ENCODE results near the gene ABHD4. TPM values are rescaled to one million over a fixed set of nuclear protein-coding genes. Genes with fewer than 3 reads are reported as not detected.
"Not testable (repeated sequence)": the region's sequence is repeated elsewhere in the genome, so short reads cannot be mapped to it uniquely, and the experiment has no call there.

The ABHD4 gene
- total RNA-seq, 1 experiment from 2014 or later: 10.3 TPM

DNA sequence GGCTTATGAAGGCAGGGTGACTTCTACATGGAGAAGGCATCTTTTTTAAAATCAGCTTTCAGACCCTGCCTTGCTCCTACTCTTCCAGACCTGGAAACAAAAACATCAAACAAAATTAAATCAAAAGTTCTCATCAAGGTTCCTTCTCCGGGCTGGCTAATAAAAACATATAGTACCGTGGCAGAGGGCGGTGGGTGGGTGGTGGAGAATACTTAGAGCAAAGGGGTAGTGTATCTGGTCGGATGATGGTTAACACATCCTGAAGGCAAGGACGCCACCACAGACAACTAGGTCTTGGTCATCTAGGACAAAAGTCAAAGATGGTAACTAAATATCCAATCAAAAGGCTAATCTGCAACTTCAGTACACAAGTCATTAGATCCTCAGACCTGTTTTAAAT is 10.9 kb upstream of the ABHD4 start:
- Mint-ChIP-seq H3K4me1 (ENCODE audit: insufficient read depth, unreplicated experiment) (peaks cover 41% of the 10 kb centered on the region), H3K36me3 (ENCODE audit: insufficient read depth, unreplicated experiment) (peaks cover 39% of the 10 kb centered on the region), H3K4me3 (ENCODE audit: unreplicated experiment) (peak overlapping the region; percentile 92), H3K27me3 (ENCODE audit: insufficient read depth, unreplicated experiment) (peaks cover 5% of the 10 kb centered on the region), H3K27ac (ENCODE audit: low read depth, unreplicated experiment) (peak overlapping the region; percentile 16), H3K9me3 (ENCODE audit: unreplicated experiment) (no peaks in the 10 kb centered on the region)
- ChIA-PET CTCF (interaction anchor here (0.7 to 8.3 kb wide), 4 partner anchors 10 to 252 kb away, joined by 3 to 58 read pairs (median 6); no protein-coding TSS in a partner anchor), POLR2A (interaction anchor here (0.8 to 5.6 kb wide), 4 partner anchors 12 to 66 kb away, joined by 3 to 116 read pairs (median 19); partner anchors contain the start of gene ABHD4)
- intact Hi-C loops (cut with micrococcal nuclease): no loop called here
- BruUV-seq (replicated peaks): no TSS peak
- TF ChIP-seq, protein P1, sequence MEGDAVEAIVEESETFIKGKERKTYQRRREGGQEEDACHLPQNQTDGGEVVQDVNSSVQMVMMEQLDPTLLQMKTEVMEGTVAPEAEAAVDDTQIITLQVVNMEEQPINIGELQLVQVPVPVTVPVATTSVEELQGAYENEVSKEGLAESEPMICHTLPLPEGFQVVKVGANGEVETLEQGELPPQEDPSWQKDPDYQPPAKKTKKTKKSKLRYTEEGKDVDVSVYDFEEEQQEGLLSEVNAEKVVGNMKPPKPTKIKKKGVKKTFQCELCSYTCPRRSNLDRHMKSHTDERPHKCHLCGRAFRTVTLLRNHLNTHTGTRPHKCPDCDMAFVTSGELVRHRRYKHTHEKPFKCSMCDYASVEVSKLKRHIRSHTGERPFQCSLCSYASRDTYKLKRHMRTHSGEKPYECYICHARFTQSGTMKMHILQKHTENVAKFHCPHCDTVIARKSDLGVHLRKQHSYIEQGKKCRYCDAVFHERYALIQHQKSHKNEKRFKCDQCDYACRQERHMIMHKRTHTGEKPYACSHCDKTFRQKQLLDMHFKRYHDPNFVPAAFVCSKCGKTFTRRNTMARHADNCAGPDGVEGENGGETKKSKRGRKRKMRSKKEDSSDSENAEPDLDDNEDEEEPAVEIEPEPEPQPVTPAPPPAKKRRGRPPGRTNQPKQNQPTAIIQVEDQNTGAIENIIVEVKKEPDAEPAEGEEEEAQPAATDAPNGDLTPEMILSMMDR (IDR thresholded peaks at IDR 0.05; ENCODE audit: unreplicated experiment): no peak
- no peak for DNase-seq (ENCODE audit: unreplicated experiment)

DNA sequence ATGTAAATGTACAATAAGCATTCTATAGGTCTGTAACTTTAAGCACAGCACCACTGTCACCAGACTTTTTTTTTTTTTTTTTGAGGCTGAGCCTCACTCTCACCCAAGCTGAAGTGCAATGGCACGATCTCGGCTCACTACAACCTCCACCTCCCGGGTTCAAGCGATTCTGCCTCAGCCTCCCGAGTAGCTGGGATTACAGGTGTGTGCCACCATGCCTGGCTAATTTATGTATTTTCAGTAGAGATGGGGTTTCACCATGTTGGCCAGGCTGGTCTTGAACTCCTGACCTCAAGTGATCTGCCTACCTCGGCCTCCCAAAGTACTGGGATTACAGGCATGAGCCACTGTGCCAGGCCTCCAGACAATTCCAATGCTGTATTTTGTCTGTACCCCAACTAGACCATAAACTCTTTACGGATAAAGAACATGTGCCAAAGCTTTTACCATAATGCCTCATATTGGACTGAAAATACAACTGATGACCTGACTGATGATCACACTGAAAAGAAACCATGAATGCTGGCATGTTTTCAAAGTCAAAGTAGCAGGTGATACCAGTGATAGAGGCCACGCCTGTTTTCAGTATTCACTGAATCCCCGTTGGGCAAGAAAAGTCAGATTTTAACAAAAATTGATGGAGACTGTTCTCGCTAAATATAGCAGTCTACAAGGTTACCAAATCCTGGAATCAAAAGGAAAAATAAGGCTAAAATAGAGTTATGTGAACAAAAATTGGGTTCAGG is 10.2 kb upstream of the ABHD4 start:
- H3K9me3 Mint-ChIP-seq (ENCODE audit: unreplicated experiment); DNase-seq (ENCODE audit: unreplicated experiment); intact Hi-C loops (cut with micrococcal nuclease); BruUV-seq (replicated peaks): not testable (repeated sequence)
- POLR2A ChIA-PET: interaction anchor here (0.6 to 5.6 kb wide), 19 partner anchors 8 to 507 kb away, joined by 3 to 116 read pairs (median 6); partner anchors contain the start of genes ABHD4, ACIN1, C14orf119 and MRPL52
- peak overlapping the region; percentile 92 for H3K4me3 Mint-ChIP-seq (ENCODE audit: unreplicated experiment)
- peaks cover 39% of the 10 kb centered on the region for H3K36me3 Mint-ChIP-seq (ENCODE audit: insufficient read depth, unreplicated experiment)
- peak overlapping the region; percentile 96 for H3K27ac Mint-ChIP-seq (ENCODE audit: low read depth, unreplicated experiment)
- peaks cover 11% of the 10 kb centered on the region for H3K27me3 Mint-ChIP-seq (ENCODE audit: insufficient read depth, unreplicated experiment)
- CTCF ChIA-PET: interaction anchor here (0.7 to 8.3 kb wide), 6 partner anchors 9 to 251 kb away, joined by 3 to 58 read pairs (median 6); partner anchors contain the start of gene ABHD4
- H3K4me1 Mint-ChIP-seq (ENCODE audit: insufficient read depth, unreplicated experiment): peaks cover 35% of the 10 kb centered on the region

DNA sequence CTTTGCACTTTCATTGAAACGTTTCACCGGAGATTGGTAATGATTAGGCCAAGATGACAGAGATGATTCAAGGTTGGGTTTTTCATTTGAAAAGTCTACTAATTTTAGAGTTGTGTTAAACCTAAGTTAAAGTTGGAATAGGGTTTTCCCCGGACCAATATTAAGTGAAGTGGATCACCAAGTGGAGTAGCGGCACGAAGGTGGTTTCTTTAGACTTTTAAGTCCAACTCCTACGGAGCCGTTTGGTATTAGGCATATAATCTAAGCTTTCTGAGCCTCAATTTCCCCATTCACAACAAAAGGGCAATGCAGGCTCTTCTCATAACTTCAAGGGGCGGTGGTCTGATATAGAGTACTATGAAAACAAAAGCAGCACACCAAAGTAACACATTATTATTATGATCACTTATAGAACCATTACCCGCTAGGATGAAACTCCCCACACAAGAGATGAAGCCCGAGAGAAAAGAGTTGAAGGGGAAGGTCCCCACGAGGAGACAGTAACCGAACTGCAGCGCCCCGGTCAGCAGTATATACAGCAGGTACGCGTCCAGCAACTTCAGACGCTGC is 9.5 kb upstream of the ABHD4 start:
- no peak for DNase-seq (ENCODE audit: unreplicated experiment)
- no peaks in the 10 kb centered on the region for H3K9me3 Mint-ChIP-seq (ENCODE audit: unreplicated experiment)
- TF ChIP-seq, protein P1 (IDR thresholded peaks at IDR 0.05; ENCODE audit: unreplicated experiment): no peak
- TSS peak; percentile 74 for BruUV-seq (replicated peaks)
- H3K4me3 Mint-ChIP-seq (ENCODE audit: unreplicated experiment): peak overlapping the region; percentile 92
- POLR2A ChIA-PET: interaction anchor here (0.6 to 5.6 kb wide), 29 partner anchors 9 to 507 kb away, joined by 3 to 116 read pairs (median 5); partner anchors contain the start of genes ABHD4, ACIN1, C14orf119 and MRPL52
- H3K36me3 Mint-ChIP-seq (ENCODE audit: insufficient read depth, unreplicated experiment): peaks cover 39% of the 10 kb centered on the region
- CTCF ChIA-PET: interaction anchor here (0.5 to 8.3 kb wide), 11 partner anchors 9 to 280 kb away, joined by 3 to 58 read pairs (median 4); partner anchors contain the start of genes ABHD4 and OR6J1
- H3K4me1 Mint-ChIP-seq (ENCODE audit: insufficient read depth, unreplicated experiment): peaks cover 28% of the 10 kb centered on the region
- H3K27ac Mint-ChIP-seq (ENCODE audit: low read depth, unreplicated experiment): peak overlapping the region; percentile 96
- H3K27me3 Mint-ChIP-seq (ENCODE audit: insufficient read depth, unreplicated experiment): peaks cover 19% of the 10 kb centered on the region
- intact Hi-C loops (cut with micrococcal nuclease): loop anchor here (1.0 kb wide), 1 partner anchor 58 kb away; no protein-coding TSS in a partner anchor

DNA sequence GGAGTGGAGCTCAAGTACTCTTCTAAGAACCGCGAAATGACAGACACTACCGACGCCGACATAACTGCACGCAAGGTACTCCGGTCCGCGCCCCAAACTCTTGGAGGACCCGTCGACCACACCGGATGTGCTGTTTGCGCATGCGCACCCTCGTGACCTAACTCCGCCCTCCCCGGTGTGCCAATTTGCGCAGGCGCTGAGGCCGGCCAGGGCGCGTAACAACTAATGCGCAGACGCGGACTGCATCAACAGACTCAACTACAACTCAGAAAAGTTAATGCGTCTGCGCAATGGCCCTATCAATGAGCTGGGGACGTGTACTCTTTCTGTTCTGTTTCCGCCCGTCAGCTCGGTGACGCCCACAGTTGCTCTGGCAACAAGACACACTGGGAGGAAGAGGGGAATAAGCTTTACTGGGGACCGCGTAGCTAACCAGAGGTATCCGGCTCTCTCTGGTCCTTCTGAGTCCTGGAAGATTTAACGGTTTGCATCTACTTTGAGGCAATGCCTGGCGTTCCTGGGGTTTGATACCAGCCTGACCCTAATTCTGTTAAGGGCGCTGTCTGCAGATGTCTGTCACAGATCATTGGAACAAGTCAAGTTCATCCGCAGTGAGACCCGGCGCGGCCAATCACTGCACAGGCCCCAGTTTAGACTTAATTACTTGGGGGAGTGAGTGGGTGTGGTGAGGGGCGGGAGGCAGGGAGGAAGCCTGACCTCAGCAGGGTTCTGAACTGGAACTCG is 8.8 kb upstream of the ABHD4 start, which contains the start of gene DAD1:
Gene DAD1, minus strand, starts transcription at position 129 of the 744 bp plus-strand sequence. Its CDS starts 67 bp downstream, at position 62.
- peak; percentile 99 for DNase-seq (ENCODE audit: unreplicated experiment)
- no TSS peak for BruUV-seq (replicated peaks)
- CTCF ChIA-PET: interaction anchor here (0.5 to 8.3 kb wide), 14 partner anchors 8 to 368 kb away, joined by 3 to 58 read pairs (median 4); partner anchors contain the start of genes ABHD4, HAUS4 and OR6J1
- Mint-ChIP-seq H3K4me3 (ENCODE audit: unreplicated experiment) (peak within 1 kb of the TSS; percentile 92), H3K27ac (ENCODE audit: low read depth, unreplicated experiment) (peak within 1 kb of the TSS; percentile 96), H3K36me3 (ENCODE audit: insufficient read depth, unreplicated experiment) (peaks cover 35% of the 10 kb centered on the region), H3K9me3 (ENCODE audit: unreplicated experiment) (no peaks in the 10 kb centered on the region), H3K4me1 (ENCODE audit: insufficient read depth, unreplicated experiment) (peaks cover 21% of the 10 kb centered on the region), H3K27me3 (ENCODE audit: insufficient read depth, unreplicated experiment) (peaks cover 25% of the 10 kb centered on the region)
- TF ChIP-seq, protein P1 (IDR thresholded peaks at IDR 0.05; ENCODE audit: unreplicated experiment): no peak
- intact Hi-C loops (cut with micrococcal nuclease): loop anchor here (1.0 kb wide), 1 partner anchor 57 kb away; no protein-coding TSS in a partner anchor
- POLR2A ChIA-PET: interaction anchor here (0.6 to 5.6 kb wide), 32 partner anchors 9 to 506 kb away, joined by 3 to 116 read pairs (median 5); partner anchors contain the start of genes ABHD4, ACIN1, C14orf119 and MRPL52
